K562 (cell line): ENCODE results near the gene IRS2. TPM values are rescaled to one million over a fixed set of nuclear protein-coding genes. Genes with fewer than 3 reads are reported as not detected.

Experiments used
- SMAD4 ChIP-seq: fragments of 250-450 bp; sonication (Bioruptor Pico); conservative IDR thresholded peaks from 2 replicates; pipeline ENCODE4 v1.8.0; 2021; ENCODE audit warnings: inconsistent platforms, mild to moderate bottlenecking, moderate library complexity
- TFAM ChIP-seq: fragments of 250-450 bp; sonication (Bioruptor Pico); conservative IDR thresholded peaks from 2 replicates; pipeline ENCODE4 v1.5.0; 2021; ENCODE audit warnings: mild to moderate bottlenecking, moderate library complexity
- TRIM28 ChIP-seq: fragments of 450-650 bp; IDR thresholded peaks from 2 replicates; pipeline ENCODE4 v1.6.1; 2017
- ZNF175 ChIP-seq: fragments of 200-800 bp; sonication (Bioruptor generic); IDR thresholded peaks from 2 replicates; pipeline ENCODE4 v1.6.1; 2016; ENCODE audit warnings: low read depth, mild to moderate bottlenecking, missing genetic modification characterization, missing compliant biosample characterization
- ZNF3 ChIP-seq: fragments of 250-450 bp; sonication (Bioruptor Pico); IDR thresholded peaks from 2 replicates; pipeline ENCODE4 v1.5.0; 2021; ENCODE audit warnings: mild to moderate bottlenecking, moderate library complexity
- polyA plus RNA-seq, 8 experiments: library from polyadenylated mRNA; depleted of rRNA in 4 of 8; stranded (reverse) in 5 of 8; unstranded in 3 of 8; fragments of >200 nt; fragmentation: Nextera tagmentation in 2 of 8; fragmentation: Illumina TruSeq in 1 of 8; extraction: Ambion mirVana in 2 of 8; extraction: Trizol in 1 of 8; gene quantifications; 2 replicates each; pipeline versions ENCODE4 v1.2.1 to v1.2.3, GENCODE V29; 2011 to 2014; ENCODE audit warnings: inconsistent platforms in 1 of 8, missing spikeins in 1 of 8
- total RNA-seq, 7 experiments: library from RNA; depleted of rRNA in 6 of 7; stranded (reverse); fragments of >200 nt in 6 of 7; fragmentation: Illumina TruSeq in 2 of 7; extraction: Trizol in 2 of 7; gene quantifications; 2 replicates each; pipeline versions ENCODE4 v1.2.1 to v1.2.3, GENCODE V29; 2011 to 2021; ENCODE audit warnings: low replicate concordance in 1 of 7
- TF ChIP-seq, protein P1 (sequence below): sonication (generic); formaldehyde crosslinking; IDR thresholded peaks from 2 replicates; pipeline ENCODE4 v1.8.0; 2023; ENCODE audit warnings: mild to moderate bottlenecking, missing genetic modification reagents
- TF ChIP-seq, protein P2 (sequence below): fragments of 200-800 bp; sonication (Bioruptor generic); IDR thresholded peaks from 2 replicates; pipeline ENCODE4 v1.6.1; 2016; ENCODE audit warnings: missing genetic modification characterization, missing compliant biosample characterization

Gene IRS2
- total and polyA plus RNA-seq, 9 of the 15 experiments (the other 6 are each of a cell fraction or from before 2014, with no cell fraction given) = 0.36 to 4.6 (median 0.63) TPM

DNA sequence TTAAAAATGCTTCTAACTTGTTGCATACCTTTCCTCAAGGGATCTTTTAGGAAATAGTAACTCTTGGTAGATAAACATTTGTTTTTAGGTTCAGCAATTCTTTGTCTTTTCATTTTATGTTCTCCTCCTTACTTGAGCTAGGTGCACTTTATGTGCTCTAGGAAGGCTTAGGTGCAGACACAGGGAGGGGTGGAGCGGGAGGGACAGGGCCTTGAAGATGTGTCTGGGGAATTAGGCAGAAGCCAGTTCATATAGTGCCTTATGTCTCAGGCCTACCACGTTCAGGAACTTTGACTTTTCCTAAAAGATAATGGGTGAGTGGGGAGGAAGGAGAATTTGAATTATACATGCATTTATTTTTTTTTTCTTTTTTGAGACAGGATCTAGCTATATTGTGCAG lies 37.7 kb downstream of the IRS2 start (continued):
- TF ChIP-seq, protein P1, sequence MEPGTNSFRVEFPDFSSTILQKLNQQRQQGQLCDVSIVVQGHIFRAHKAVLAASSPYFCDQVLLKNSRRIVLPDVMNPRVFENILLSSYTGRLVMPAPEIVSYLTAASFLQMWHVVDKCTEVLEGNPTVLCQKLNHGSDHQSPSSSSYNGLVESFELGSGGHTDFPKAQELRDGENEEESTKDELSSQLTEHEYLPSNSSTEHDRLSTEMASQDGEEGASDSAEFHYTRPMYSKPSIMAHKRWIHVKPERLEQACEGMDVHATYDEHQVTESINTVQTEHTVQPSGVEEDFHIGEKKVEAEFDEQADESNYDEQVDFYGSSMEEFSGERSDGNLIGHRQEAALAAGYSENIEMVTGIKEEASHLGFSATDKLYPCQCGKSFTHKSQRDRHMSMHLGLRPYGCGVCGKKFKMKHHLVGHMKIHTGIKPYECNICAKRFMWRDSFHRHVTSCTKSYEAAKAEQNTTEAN (CRISPR knock-in tag) = no peak
- TF ChIP-seq ZNF175 (CRISPR knock-in tag) = no peak
- TF ChIP-seq, protein P2, sequence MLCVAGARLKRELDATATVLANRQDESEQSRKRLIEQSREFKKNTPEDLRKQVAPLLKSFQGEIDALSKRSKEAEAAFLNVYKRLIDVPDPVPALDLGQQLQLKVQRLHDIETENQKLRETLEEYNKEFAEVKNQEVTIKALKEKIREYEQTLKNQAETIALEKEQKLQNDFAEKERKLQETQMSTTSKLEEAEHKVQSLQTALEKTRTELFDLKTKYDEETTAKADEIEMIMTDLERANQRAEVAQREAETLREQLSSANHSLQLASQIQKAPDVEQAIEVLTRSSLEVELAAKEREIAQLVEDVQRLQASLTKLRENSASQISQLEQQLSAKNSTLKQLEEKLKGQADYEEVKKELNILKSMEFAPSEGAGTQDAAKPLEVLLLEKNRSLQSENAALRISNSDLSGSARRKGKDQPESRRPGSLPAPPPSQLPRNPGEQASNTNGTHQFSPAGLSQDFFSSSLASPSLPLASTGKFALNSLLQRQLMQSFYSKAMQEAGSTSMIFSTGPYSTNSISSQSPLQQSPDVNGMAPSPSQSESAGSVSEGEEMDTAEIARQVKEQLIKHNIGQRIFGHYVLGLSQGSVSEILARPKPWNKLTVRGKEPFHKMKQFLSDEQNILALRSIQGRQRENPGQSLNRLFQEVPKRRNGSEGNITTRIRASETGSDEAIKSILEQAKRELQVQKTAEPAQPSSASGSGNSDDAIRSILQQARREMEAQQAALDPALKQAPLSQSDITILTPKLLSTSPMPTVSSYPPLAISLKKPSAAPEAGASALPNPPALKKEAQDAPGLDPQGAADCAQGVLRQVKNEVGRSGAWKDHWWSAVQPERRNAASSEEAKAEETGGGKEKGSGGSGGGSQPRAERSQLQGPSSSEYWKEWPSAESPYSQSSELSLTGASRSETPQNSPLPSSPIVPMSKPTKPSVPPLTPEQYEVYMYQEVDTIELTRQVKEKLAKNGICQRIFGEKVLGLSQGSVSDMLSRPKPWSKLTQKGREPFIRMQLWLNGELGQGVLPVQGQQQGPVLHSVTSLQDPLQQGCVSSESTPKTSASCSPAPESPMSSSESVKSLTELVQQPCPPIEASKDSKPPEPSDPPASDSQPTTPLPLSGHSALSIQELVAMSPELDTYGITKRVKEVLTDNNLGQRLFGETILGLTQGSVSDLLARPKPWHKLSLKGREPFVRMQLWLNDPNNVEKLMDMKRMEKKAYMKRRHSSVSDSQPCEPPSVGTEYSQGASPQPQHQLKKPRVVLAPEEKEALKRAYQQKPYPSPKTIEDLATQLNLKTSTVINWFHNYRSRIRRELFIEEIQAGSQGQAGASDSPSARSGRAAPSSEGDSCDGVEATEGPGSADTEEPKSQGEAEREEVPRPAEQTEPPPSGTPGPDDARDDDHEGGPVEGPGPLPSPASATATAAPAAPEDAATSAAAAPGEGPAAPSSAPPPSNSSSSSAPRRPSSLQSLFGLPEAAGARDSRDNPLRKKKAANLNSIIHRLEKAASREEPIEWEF = no peak
- no peak for TF ChIP-seq SMAD4
- TF ChIP-seq TFAM (CRISPR knock-in tag) = no peak
- TF ChIP-seq TRIM28 = no peak
- TF ChIP-seq ZNF3 (CRISPR knock-in tag) = no peak
